ENCODE data around the gene SLC44A5.
A peak's percentile ranks its signal among the peaks of the same experiment; 100 is the strongest.
"Not testable (repeated sequence)": the region's sequence is repeated elsewhere in the genome, so short reads cannot be mapped to it uniquely, and the experiment has no call there.

SLC44A5 gene

DNA sequence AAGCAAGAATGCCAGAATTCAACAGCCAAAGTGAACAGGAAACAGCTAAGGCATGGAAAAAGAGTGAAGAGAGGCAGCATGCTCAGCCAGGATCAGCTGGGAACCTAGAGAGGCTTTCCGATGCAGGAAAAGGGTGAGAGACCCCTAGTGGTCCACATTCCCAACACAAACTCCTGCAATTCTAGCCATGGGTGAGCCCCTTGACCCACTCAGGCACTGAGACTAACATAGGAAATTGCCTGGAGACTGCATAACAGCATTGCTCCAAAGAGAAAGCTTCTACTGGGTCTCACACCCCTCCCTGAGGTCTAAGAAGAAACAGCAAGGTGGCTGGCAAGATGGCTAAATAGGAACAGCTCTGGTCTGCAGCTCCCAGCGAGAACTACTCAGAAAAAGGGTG is 353.5 kb downstream of the SLC44A5 start:
- no CpG with 5 or more reads among the region's 2 CpGs for WGBS (ENCODE audit: insufficient coverage, insufficient read length)
- DNase-seq (ENCODE audit: low read depth, low spot score), result peak; percentile 37
- Histone ChIP-seq H3K27me3 (ENCODE audit: control insufficient read depth, insufficient read depth, low read length) (no peaks in the 10 kb centered on the region), H3K27ac (ENCODE audit: low read length) (no peak overlapping the region), H3K36me3 (ENCODE audit: control insufficient read depth, insufficient read depth, low read length) (no peaks in the 10 kb centered on the region), H3K9me3 (ENCODE audit: control insufficient read depth, insufficient read depth, low read length) (no peaks in the 10 kb centered on the region), H3K4me3 (ENCODE audit: low read length) (no peak overlapping the region), H3K4me1 (ENCODE audit: control insufficient read depth, insufficient read depth, low read length) (no peaks in the 10 kb centered on the region)

DNA sequence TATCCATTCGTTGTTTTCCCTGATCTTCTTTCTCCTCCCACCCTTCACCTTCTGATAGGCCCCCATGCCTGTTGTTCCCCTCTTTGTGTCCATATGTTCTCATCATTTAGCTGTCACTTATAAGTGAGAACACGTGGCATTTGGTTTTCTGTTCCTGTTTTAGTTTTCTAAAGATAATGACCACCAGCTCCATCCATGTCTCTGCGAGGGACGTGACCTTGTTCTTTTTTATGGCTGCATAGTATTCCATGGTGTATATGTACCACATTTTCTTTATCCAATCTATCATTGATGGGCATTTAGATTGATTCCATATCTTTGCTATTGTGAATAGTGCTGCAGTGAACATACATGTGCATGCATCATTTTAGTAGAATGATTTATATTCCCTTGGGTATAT is 360.8 kb downstream of the SLC44A5 start:
- not testable (repeated sequence) for DNase-seq (ENCODE audit: low read depth, low spot score); H3K27ac ChIP-seq (ENCODE audit: low read length); H3K27me3 ChIP-seq (ENCODE audit: control insufficient read depth, insufficient read depth, low read length); H3K4me1 ChIP-seq (ENCODE audit: control insufficient read depth, insufficient read depth, low read length); H3K4me3 ChIP-seq (ENCODE audit: low read length); H3K36me3 ChIP-seq (ENCODE audit: control insufficient read depth, insufficient read depth, low read length); H3K9me3 ChIP-seq (ENCODE audit: control insufficient read depth, insufficient read depth, low read length)
- WGBS (ENCODE audit: insufficient coverage, insufficient read length), result no CpG with 5 or more reads among the region's 4 CpGs

DNA sequence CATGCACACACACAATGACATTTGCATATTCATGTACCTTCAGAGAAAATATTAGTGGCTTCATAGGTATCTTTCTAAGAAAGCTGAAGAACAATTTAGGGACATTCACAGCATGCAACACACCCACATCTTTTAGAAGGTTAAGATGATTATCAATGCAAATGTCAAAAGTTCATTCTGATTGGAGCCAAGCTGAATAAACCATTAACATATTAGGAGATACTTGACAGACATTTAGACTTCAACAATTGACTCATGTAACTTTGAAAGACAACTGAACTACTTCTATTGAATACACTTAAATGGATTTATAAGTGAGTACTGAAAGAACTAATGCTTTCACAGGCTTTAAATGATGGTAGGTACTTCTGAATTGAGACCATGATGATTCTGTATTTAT is 365.7 kb downstream of the SLC44A5 start:
- Histone ChIP-seq H3K4me1 (ENCODE audit: control insufficient read depth, insufficient read depth, low read length) (no peaks in the 10 kb centered on the region), H3K36me3 (ENCODE audit: control insufficient read depth, insufficient read depth, low read length) (no peaks in the 10 kb centered on the region), H3K27me3 (ENCODE audit: control insufficient read depth, insufficient read depth, low read length) (no peaks in the 10 kb centered on the region), H3K9me3 (ENCODE audit: control insufficient read depth, insufficient read depth, low read length) (no peaks in the 10 kb centered on the region), H3K4me3 (ENCODE audit: low read length) (no peak overlapping the region), H3K27ac (ENCODE audit: low read length) (no peak overlapping the region)
- DNase-seq (ENCODE audit: low read depth, low spot score), result no peak

DNA sequence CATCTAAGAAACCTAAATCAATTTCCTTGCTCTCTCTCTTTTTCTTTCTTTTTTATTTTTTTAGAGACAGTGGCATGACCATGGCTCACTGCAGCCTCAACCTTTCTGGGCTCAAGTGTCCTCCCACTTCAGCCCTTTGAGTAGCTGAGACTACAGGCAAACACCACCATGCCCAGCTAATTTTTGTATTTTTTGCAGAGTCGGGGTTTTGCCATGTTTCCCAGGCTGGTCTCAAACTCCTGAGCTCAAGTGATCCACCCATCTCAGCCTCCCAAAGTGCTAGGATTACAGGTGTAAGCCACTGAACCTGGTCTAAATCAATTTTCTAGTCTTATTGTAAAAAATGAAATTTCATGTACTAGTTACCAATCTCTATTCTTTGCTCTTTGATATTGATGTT is 367.8 kb downstream of the SLC44A5 start:
- no CpG with 5 or more reads among the region's 1 CpG for WGBS (ENCODE audit: insufficient coverage, insufficient read length)
- Histone ChIP-seq H3K9me3 (ENCODE audit: control insufficient read depth, insufficient read depth, low read length) (no peaks in the 10 kb centered on the region), H3K4me3 (ENCODE audit: low read length) (no peak overlapping the region), H3K4me1 (ENCODE audit: control insufficient read depth, insufficient read depth, low read length) (no peaks in the 10 kb centered on the region), H3K36me3 (ENCODE audit: control insufficient read depth, insufficient read depth, low read length) (no peaks in the 10 kb centered on the region), H3K27me3 (ENCODE audit: control insufficient read depth, insufficient read depth, low read length) (no peaks in the 10 kb centered on the region), H3K27ac (ENCODE audit: low read length) (no peak overlapping the region)
- no peak for DNase-seq (ENCODE audit: low read depth, low spot score)

DNA sequence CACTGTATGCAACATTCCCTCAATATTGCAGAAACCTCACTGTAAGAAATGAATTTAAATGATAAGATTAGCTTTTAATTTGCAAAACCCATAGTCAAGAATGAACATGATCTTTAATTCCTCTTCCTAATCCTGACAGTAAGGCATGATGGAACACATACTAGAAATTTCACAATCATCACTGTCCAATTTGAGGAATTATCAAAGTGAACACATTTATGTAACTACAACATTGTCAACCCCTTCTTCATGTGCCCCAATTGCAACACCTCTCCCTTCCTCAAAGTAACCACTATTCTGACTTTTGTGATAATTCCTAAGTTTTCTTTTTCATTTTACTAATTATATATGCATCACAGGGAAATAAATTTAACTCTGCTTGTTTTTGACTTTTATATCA is 373.6 kb downstream of the SLC44A5 start:
- DNase-seq (ENCODE audit: low read depth, low spot score), result no peak
- Histone ChIP-seq H3K9me3 (ENCODE audit: control insufficient read depth, insufficient read depth, low read length) (no peaks in the 10 kb centered on the region), H3K36me3 (ENCODE audit: control insufficient read depth, insufficient read depth, low read length) (no peaks in the 10 kb centered on the region), H3K27ac (ENCODE audit: low read length) (no peak overlapping the region), H3K4me3 (ENCODE audit: low read length) (no peak overlapping the region), H3K4me1 (ENCODE audit: control insufficient read depth, insufficient read depth, low read length) (no peaks in the 10 kb centered on the region), H3K27me3 (ENCODE audit: control insufficient read depth, insufficient read depth, low read length) (no peaks in the 10 kb centered on the region)

DNA sequence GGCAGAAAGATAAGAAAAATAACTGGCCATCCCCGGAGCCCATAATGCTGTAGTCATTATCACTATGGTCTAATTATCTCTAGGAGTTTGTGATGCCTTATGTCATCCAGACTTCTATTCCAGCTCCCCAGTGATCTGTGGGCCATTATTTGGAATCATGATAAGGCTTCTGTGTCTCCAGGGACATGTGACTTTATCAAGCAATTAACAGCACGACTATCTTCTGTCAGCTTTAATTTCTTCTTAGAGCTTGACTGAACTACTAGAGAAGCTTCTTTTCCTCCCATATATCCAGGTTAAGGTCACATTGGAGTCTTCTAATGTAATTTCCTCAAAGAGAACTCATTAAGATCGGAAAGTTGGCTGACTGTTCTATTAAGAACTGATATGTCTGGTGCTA is 376.4 kb downstream of the SLC44A5 start:
- Histone ChIP-seq H3K4me1 (ENCODE audit: control insufficient read depth, insufficient read depth, low read length) (no peaks in the 10 kb centered on the region), H3K27ac (ENCODE audit: low read length) (no peak overlapping the region), H3K4me3 (ENCODE audit: low read length) (no peak overlapping the region), H3K36me3 (ENCODE audit: control insufficient read depth, insufficient read depth, low read length) (no peaks in the 10 kb centered on the region), H3K9me3 (ENCODE audit: control insufficient read depth, insufficient read depth, low read length) (no peaks in the 10 kb centered on the region), H3K27me3 (ENCODE audit: control insufficient read depth, insufficient read depth, low read length) (no peaks in the 10 kb centered on the region)
- no peak for DNase-seq (ENCODE audit: low read depth, low spot score)
- no CpG with 5 or more reads among the region's 3 CpGs for WGBS (ENCODE audit: insufficient coverage, insufficient read length)

DNA sequence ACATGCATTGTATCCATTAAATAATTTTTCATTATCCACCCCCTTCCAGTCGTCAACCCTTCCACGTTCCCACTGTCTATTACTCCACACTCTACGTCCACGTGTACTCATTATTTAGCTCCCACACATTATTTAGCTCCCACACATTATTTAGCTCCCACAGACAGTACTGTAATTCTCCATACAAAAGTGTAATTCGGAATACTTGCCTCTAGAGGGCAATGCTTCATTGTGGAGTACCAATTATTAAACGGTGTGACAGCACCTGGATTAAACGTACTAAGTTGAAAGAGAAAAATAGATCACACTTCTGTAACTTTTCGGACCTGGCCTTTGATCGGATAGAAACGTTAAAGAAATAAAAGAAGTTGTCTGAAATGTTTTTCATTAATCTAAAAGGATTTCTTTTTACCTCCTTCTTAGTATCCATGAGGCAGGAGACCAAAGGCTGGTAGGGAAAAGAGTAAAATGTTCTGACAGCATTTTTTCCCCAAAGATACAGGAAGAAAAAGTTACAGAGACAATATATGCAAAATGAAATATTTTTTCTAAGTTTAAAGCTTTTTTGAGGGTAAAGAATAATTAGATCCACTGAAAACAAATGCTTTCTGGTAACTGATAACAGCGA is 377.5 kb downstream of the SLC44A5 start:
- Histone ChIP-seq H3K27ac (ENCODE audit: low read length) (no peak overlapping the region), H3K9me3 (ENCODE audit: control insufficient read depth, insufficient read depth, low read length) (no peaks in the 10 kb centered on the region), H3K36me3 (ENCODE audit: control insufficient read depth, insufficient read depth, low read length) (no peaks in the 10 kb centered on the region), H3K27me3 (ENCODE audit: control insufficient read depth, insufficient read depth, low read length) (no peaks in the 10 kb centered on the region), H3K4me1 (ENCODE audit: control insufficient read depth, insufficient read depth, low read length) (no peaks in the 10 kb centered on the region), H3K4me3 (ENCODE audit: low read length) (no peak overlapping the region)
- no CpG with 5 or more reads among the region's 11 CpGs for WGBS (ENCODE audit: insufficient coverage, insufficient read length)
- peak; percentile 11 for DNase-seq (ENCODE audit: low read depth, low spot score)

DNA sequence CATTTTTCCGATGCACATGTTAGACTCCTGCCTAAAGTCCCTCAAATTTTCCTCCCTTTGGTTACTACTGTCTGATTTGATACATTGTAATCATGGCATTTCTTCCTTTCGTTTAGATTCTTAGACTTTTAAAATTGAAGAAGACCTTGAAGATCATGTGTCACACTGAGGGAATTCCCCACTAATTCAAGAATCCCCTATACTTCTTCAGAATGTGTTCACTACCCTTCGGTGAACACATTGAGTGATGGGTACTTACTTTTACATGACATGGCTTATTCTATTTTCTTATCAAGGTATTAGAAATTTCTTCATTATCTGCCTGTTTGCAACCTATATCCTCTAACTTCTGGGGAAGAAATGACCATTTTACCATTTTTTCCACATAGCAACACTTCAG is 390.8 kb downstream of the SLC44A5 start:
- Histone ChIP-seq H3K27me3 (ENCODE audit: control insufficient read depth, insufficient read depth, low read length) (no peaks in the 10 kb centered on the region), H3K36me3 (ENCODE audit: control insufficient read depth, insufficient read depth, low read length) (no peaks in the 10 kb centered on the region), H3K27ac (ENCODE audit: low read length) (no peak overlapping the region), H3K4me1 (ENCODE audit: control insufficient read depth, insufficient read depth, low read length) (no peaks in the 10 kb centered on the region), H3K4me3 (ENCODE audit: low read length) (no peak overlapping the region), H3K9me3 (ENCODE audit: control insufficient read depth, insufficient read depth, low read length) (no peaks in the 10 kb centered on the region)
- no CpG with 5 or more reads among the region's 3 CpGs for WGBS (ENCODE audit: insufficient coverage, insufficient read length)
- DNase-seq (ENCODE audit: low read depth, low spot score), result no peak

DNA sequence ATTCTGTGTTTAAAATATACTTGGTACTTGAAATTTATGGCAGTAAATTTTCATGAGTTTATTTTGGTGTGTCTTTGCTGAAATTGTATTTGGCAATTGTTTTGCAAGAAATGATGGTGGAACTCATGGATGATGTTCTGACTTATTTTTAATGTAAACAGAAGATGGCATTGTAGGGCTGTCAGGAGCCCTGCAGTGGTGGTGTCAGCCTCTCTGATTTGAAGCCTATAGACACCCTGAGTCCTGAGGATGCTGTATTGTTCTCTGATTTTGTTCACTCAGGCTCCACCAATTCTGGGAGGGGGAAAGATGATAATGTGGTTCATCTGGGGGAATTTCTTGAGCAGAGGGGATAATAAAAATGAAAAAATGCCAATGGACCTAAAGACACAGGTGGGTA is 396.9 kb downstream of the SLC44A5 start:
- H3K4me3 ChIP-seq (ENCODE audit: low read length), result no peak overlapping the region
- H3K9me3 ChIP-seq (ENCODE audit: control insufficient read depth, insufficient read depth, low read length), result no peaks in the 10 kb centered on the region
- H3K27me3 ChIP-seq (ENCODE audit: control insufficient read depth, insufficient read depth, low read length), result no peaks in the 10 kb centered on the region
- no peaks in the 10 kb centered on the region for H3K36me3 ChIP-seq (ENCODE audit: control insufficient read depth, insufficient read depth, low read length)
- no peak for DNase-seq (ENCODE audit: low read depth, low spot score)
- H3K27ac ChIP-seq (ENCODE audit: low read length), result no peak overlapping the region
- no peaks in the 10 kb centered on the region for H3K4me1 ChIP-seq (ENCODE audit: control insufficient read depth, insufficient read depth, low read length)

DNA sequence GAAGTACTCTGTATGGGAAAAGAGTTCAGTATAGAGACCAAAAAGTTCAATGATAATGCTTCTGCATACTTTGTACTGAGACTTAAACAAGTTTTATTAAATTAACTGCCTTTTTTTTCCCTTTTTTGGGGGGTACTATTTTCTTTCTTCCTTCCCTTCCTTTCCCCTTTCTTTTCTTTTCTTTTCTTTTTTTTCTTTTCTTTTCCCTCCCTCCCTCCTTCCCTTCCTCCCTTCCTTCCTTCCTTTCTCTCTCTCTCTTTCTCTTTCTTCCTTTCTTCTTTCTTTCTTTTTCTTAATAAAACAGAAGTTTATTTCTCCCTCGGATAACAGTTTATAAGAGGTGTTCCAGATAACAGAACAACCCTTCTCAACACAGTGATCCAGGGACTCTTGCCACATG is 399.3 kb downstream of the SLC44A5 start:
- Histone ChIP-seq H3K4me1 (ENCODE audit: control insufficient read depth, insufficient read depth, low read length) (no peaks in the 10 kb centered on the region), H3K27ac (ENCODE audit: low read length) (no peak overlapping the region), H3K4me3 (ENCODE audit: low read length) (no peak overlapping the region), H3K36me3 (ENCODE audit: control insufficient read depth, insufficient read depth, low read length) (no peaks in the 10 kb centered on the region), H3K27me3 (ENCODE audit: control insufficient read depth, insufficient read depth, low read length) (no peaks in the 10 kb centered on the region), H3K9me3 (ENCODE audit: control insufficient read depth, insufficient read depth, low read length) (no peaks in the 10 kb centered on the region)
- DNase-seq (ENCODE audit: low read depth, low spot score), result no peak
- no CpG with 5 or more reads among the region's 1 CpG for WGBS (ENCODE audit: insufficient coverage, insufficient read length)

DNA sequence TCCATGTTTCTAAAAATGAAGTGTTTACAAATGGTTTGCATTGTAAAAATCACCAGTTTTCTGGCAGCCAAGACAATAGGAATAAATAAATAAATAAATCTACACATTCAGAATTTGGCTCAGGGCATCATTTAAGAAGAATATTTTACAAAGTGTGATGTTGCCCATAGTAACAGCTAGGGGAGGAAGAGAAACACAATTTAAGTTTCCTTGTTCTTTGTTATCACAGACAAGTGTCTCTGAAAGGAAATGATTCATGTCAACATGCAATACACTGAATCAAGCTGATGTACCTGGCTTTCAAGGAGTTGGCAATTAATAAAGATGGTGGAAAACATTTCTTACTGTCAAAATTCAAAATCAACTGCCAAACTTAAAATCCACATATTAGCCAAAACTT is 402.1 kb downstream of the SLC44A5 start:
- Histone ChIP-seq H3K36me3 (ENCODE audit: control insufficient read depth, insufficient read depth, low read length) (no peaks in the 10 kb centered on the region), H3K4me1 (ENCODE audit: control insufficient read depth, insufficient read depth, low read length) (no peaks in the 10 kb centered on the region), H3K9me3 (ENCODE audit: control insufficient read depth, insufficient read depth, low read length) (no peaks in the 10 kb centered on the region), H3K4me3 (ENCODE audit: low read length) (no peak overlapping the region), H3K27ac (ENCODE audit: low read length) (no peak overlapping the region), H3K27me3 (ENCODE audit: control insufficient read depth, insufficient read depth, low read length) (no peaks in the 10 kb centered on the region)
- no peak for DNase-seq (ENCODE audit: low read depth, low spot score)

Measured in iPS DF 6.9 (cell line).